H1 (cell line): ENCODE data around the gene MFAP3L.

Experiments used
- CHD2 ChIP-seq: IDR thresholded peaks from 2 replicates; pipeline ENCODE4 v1.6.1; 2012; ENCODE audit warnings: low read length, improper control_type of control experiment
- EP300 ChIP-seq, 2 experiments: IDR thresholded peaks; 1 replicate in 1 of 2; 2 replicates in 1 of 2; pipeline ENCODE4 v1.6.1; 2011 to 2012; ENCODE audit warnings: low read depth in 2 of 2, low read length in 2 of 2, mild to moderate bottlenecking in 2 of 2, borderline replicate concordance in 1 of 2, inconsistent platforms in 1 of 2, moderate library complexity in 1 of 2
- HDAC2 ChIP-seq, 2 experiments: fragments of 300-600 bp in 1 of 2; sonication (generic) in 1 of 2; IDR thresholded peaks; 2 replicates each; pipeline ENCODE4 v1.6.1; 2011 to 2012; ENCODE audit warnings: low read depth in 2 of 2, low read length in 2 of 2, mild to moderate bottlenecking in 2 of 2, moderate library complexity in 2 of 2, borderline replicate concordance in 1 of 2, inconsistent platforms in 1 of 2
- RAD21 ChIP-seq, 2 experiments: IDR thresholded peaks in 1 of 2; conservative IDR thresholded peaks in 1 of 2; 2 replicates each; pipeline ENCODE4 v1.6.1; 2011; ENCODE audit warnings: low read depth in 2 of 2, low read length in 2 of 2, improper control_type of control experiment in 1 of 2, inconsistent platforms in 1 of 2, mild to moderate bottlenecking in 1 of 2, moderate library complexity in 1 of 2
- TF ChIP-seq, protein P1 (sequence below), 3 experiments: IDR thresholded peaks; 1 replicate in 2 of 3; 2 replicates in 1 of 3; pipeline versions ENCODE4 v1.5.1 to v1.6.1; 2011; ENCODE audit warnings: low read length in 3 of 3, mild to moderate bottlenecking in 3 of 3, inconsistent platforms in 2 of 3, low read depth in 1 of 3, moderate library complexity in 1 of 3; ENCODE audit not compliant: insufficient read depth in 1 of 3; ENCODE audit errors: control extremely low read depth in 1 of 3
- TF ChIP-seq, protein P2 (sequence below): IDR thresholded peaks from 2 replicates; pipeline ENCODE4 v1.6.1; 2011; ENCODE audit warnings: low read length, improper control_type of control experiment

DNA sequence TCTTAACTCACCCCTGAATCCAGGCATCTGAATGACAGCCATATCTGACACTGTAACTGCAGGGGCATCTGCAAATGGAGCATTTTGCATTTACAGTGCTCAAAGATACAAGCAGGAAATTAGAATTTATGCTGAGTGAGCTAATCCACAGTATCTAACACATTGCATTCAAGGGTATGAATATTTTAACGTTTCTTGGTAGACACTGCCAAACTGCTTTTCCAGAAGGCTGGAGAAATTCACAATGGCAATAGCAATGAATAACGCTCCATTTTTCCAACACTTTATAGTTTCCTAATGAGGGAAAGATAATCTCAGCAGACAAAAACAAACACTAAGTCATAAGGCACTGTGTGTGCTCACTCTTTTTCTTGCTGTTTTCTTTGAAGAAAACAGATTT lies 32.6 kb upstream of the MFAP3L start:
- TF ChIP-seq, protein P1, sequence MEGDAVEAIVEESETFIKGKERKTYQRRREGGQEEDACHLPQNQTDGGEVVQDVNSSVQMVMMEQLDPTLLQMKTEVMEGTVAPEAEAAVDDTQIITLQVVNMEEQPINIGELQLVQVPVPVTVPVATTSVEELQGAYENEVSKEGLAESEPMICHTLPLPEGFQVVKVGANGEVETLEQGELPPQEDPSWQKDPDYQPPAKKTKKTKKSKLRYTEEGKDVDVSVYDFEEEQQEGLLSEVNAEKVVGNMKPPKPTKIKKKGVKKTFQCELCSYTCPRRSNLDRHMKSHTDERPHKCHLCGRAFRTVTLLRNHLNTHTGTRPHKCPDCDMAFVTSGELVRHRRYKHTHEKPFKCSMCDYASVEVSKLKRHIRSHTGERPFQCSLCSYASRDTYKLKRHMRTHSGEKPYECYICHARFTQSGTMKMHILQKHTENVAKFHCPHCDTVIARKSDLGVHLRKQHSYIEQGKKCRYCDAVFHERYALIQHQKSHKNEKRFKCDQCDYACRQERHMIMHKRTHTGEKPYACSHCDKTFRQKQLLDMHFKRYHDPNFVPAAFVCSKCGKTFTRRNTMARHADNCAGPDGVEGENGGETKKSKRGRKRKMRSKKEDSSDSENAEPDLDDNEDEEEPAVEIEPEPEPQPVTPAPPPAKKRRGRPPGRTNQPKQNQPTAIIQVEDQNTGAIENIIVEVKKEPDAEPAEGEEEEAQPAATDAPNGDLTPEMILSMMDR (IDR thresholded peaks at IDR 0.05; ENCODE audit: control extremely low read depth in 1 of 3, insufficient read depth in 1 of 3, low read depth in 1 of 3, low read length in 3 of 3) = no peak
- TF ChIP-seq HDAC2 (IDR thresholded peaks at IDR 0.05; ENCODE audit: borderline replicate concordance in 1 of 2, low read depth in 2 of 2, low read length in 2 of 2) (no peak), RAD21 (IDR thresholded peaks at IDR 0.05 in 1 of 2, conservative IDR thresholded peaks at IDR 0.05 in 1 of 2; ENCODE audit: low read depth in 2 of 2, low read length in 2 of 2) (no peak), CHD2 (no peak), EP300 (IDR thresholded peaks at IDR 0.05; ENCODE audit: borderline replicate concordance in 1 of 2, low read depth in 2 of 2, low read length in 2 of 2) (no peak)
- TF ChIP-seq, protein P2, sequence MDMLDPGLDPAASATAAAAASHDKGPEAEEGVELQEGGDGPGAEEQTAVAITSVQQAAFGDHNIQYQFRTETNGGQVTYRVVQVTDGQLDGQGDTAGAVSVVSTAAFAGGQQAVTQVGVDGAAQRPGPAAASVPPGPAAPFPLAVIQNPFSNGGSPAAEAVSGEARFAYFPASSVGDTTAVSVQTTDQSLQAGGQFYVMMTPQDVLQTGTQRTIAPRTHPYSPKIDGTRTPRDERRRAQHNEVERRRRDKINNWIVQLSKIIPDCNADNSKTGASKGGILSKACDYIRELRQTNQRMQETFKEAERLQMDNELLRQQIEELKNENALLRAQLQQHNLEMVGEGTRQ = no peak
